CD14-positive monocyte (primary cell): ENCODE results near the gene NSMCE1. TPM values are rescaled to one million over a fixed set of nuclear protein-coding genes. Genes with fewer than 3 reads are reported as not detected.

ENCODE experiments used
- DNase-seq, 3 donors: peaks; one replicate each; pipeline ENCODE4 v3.0.0-alpha.2; 2011 to 2022
- H2AFZ ChIP-seq: 2 replicates; pipeline ENCODE4 v1.6.0; 2012; ENCODE audit warnings: mild to moderate bottlenecking, low read depth, low read length, inconsistent platforms; ENCODE audit not compliant: insufficient read depth, poor library complexity, severe bottlenecking
- H3K27ac ChIP-seq, 2 donors: 1 replicate in 1 of 2; 2 replicates in 1 of 2; pipeline ENCODE4 v1.5.1; 2012 to 2013; ENCODE audit warnings: low read length in 2 of 2, control low read depth in 1 of 2, inconsistent platforms in 1 of 2, low read depth in 1 of 2, mild to moderate bottlenecking in 1 of 2
- H3K27me3 ChIP-seq, 2 donors: one replicate each; pipeline versions ENCODE4 v1.6.0 to v1.6.1; 2011 to 2013; ENCODE audit warnings: low read length in 2 of 2; ENCODE audit not compliant: control insufficient read depth in 2 of 2, insufficient read depth in 2 of 2
- H3K36me3 ChIP-seq, 2 donors: replicated peaks in 1 of 2; 1 replicate in 1 of 2; 2 replicates in 1 of 2; pipeline versions ENCODE4 v1.5.1 to v1.6.1; 2012 to 2013; ENCODE audit warnings: low read length in 2 of 2, control low read depth in 1 of 2, inconsistent platforms in 1 of 2, mild to moderate bottlenecking in 1 of 2; ENCODE audit not compliant: insufficient read depth in 2 of 2, control insufficient read depth in 1 of 2
- H3K4me1 ChIP-seq, 2 donors: 1 replicate in 1 of 2; 2 replicates in 1 of 2; pipeline versions ENCODE4 v1.5.1 to v1.6.1; 2012 to 2013; ENCODE audit warnings: low read length in 2 of 2, control low read depth in 1 of 2, inconsistent platforms in 1 of 2, mild to moderate bottlenecking in 1 of 2, moderate library complexity in 1 of 2; ENCODE audit not compliant: insufficient read depth in 2 of 2, control insufficient read depth in 1 of 2
- H3K4me2 ChIP-seq: replicated peaks from 2 replicates; pipeline ENCODE3; 2012; ENCODE audit warnings: low read length, moderate library complexity, mild to moderate bottlenecking; ENCODE audit not compliant: poor library complexity, severe bottlenecking; ENCODE audit errors: extremely low read depth
- H3K4me3 ChIP-seq, 3 experiments: fragments of 200-600 bp in 1 of 3; sonication (generic) in 1 of 3; replicated peaks in 1 of 3; 1 replicate in 2 of 3; 2 replicates in 1 of 3; pipeline ENCODE4 v1.5.1; 2011 to 2013; ENCODE audit warnings: low read length in 3 of 3, mild to moderate bottlenecking in 3 of 3, control low read depth in 2 of 3, low read depth in 2 of 3, inconsistent platforms in 1 of 3, moderate library complexity in 1 of 3
- H3K79me2 ChIP-seq: 2 replicates; pipeline ENCODE4 v1.6.0; 2012; ENCODE audit warnings: mild to moderate bottlenecking, control low read depth, inconsistent platforms, low read length, moderate library complexity; ENCODE audit not compliant: insufficient read depth
- H3K9ac ChIP-seq: 2 replicates; pipeline ENCODE4 v1.6.0; 2017; ENCODE audit warnings: low read length, mild to moderate bottlenecking; ENCODE audit not compliant: insufficient read depth, poor library complexity, severe bottlenecking
- H3K9me3 ChIP-seq, 2 donors: replicated peaks in 1 of 2; 1 replicate in 1 of 2; 2 replicates in 1 of 2; pipeline versions ENCODE4 v1.5.1 to v1.6.1; 2012 to 2013; ENCODE audit warnings: low read length in 2 of 2, control low read depth in 1 of 2; ENCODE audit not compliant: control insufficient read depth in 1 of 2, insufficient read depth in 1 of 2
- H4K20me1 ChIP-seq: 2 replicates; pipeline ENCODE4 v1.6.0; 2012; ENCODE audit warnings: mild to moderate bottlenecking, low read length, control low read depth, moderate library complexity; ENCODE audit not compliant: insufficient read depth
- H3K27ac Mint-ChIP-seq, 7 donors: one replicate each; pipeline ENCODE4 v1.8.0; 2020; ENCODE audit warnings: mild to moderate bottlenecking in 7 of 7, mixed read lengths in 7 of 7, moderate library complexity in 6 of 7, inconsistent platforms in 2 of 7
- H3K27me3 Mint-ChIP-seq, 3 donors: one replicate each; pipeline ENCODE4 v1.8.0; 2021 to 2022; ENCODE audit warnings: low read depth in 3 of 3, mild to moderate bottlenecking in 3 of 3, mixed read lengths in 3 of 3, moderate library complexity in 3 of 3, inconsistent platforms in 1 of 3
- H3K36me3 Mint-ChIP-seq, 2 donors: one replicate each; pipeline ENCODE4 v1.8.0; 2020; ENCODE audit warnings: mixed read lengths in 2 of 2, inconsistent platforms in 1 of 2, mild to moderate bottlenecking in 1 of 2
- H3K4me1 Mint-ChIP-seq: one replicate; pipeline ENCODE4 v1.8.0; 2020; ENCODE audit warnings: mild to moderate bottlenecking, mixed read lengths
- H3K4me3 Mint-ChIP-seq, 2 donors: one replicate each; pipeline ENCODE4 v1.8.0; 2020; ENCODE audit warnings: mild to moderate bottlenecking in 2 of 2, mixed read lengths in 2 of 2, moderate library complexity in 1 of 2
- H3K9me3 Mint-ChIP-seq, 7 donors: one replicate each; pipeline ENCODE4 v1.8.0; 2020 to 2022; ENCODE audit warnings: mixed read lengths in 7 of 7, mild to moderate bottlenecking in 6 of 7, moderate library complexity in 6 of 7, inconsistent platforms in 2 of 7
- WGBS: methylation state at CpG from one replicate; pipeline ENCODE4 v1.1.5; 2013; ENCODE audit warnings: missing lambda C conversion rate; ENCODE audit not compliant: insufficient coverage; 5-methylcytosine and 5-hydroxymethylcytosine counted together
- intact Hi-C, 2 donors: fragments of 100-400 bp; cut with micrococcal nuclease; formaldehyde crosslinking; loops; one replicate each; pipeline versions ENCODE4 v1.15.0 to v1.15.1; 2023
- polyA plus RNA-seq, 3 donors: library from polyadenylated mRNA; depleted of rRNA in 1 of 3; unstranded in 2 of 3; stranded (reverse) in 1 of 3; fragments of 300-500 nt in 2 of 3; fragments of >200 nt in 1 of 3; fragmentation: Illumina TruSeq in 2 of 3; gene quantifications; 1 replicate in 2 of 3; 2 replicates in 1 of 3; pipeline ENCODE4 v1.2.3, GENCODE V29; 2012 to 2021
- TF ChIP-seq, protein P1 (sequence below): fragments of 200-600 bp; IDR thresholded peaks from one replicate; pipeline ENCODE4 v1.8.0; 2022; ENCODE audit warnings: antibody characterized with exemption, mild to moderate bottlenecking

The NSMCE1 gene
- polyA plus RNA-seq, 3 donors = 19.6 to 85.2 (median 82.6) TPM

DNA sequence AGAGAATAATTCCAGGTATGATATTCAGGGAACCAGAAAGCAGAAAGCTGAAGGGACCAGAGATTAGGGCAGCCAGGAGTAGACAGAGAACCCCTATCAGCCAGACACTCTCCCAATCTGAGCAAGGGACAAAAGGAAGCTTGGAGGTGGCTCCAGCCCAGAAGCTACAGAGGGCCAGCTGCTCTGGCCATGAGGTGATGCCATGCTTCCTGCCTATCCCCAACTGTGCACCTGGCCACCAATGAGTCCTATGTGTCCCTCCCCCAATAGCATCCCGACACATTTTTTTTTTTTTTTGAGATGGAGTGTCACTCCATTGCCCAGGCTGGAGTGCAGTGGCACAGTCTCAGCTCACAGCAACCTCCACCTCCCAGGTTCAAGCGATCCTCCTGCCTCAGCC, 30.0 kb downstream of the NSMCE1 start:
- H3K36me3 ChIP-seq = peaks cover 4 to 9% of the 10 kb centered on the region in 2 donors
- peaks cover 0 to 5% (median 2%) of the 10 kb centered on the region in 3 donors for H3K27me3 Mint-ChIP-seq
- H3K27ac ChIP-seq = peak overlapping the region in 1 of 2 donors; percentile 86
- no peaks in the 10 kb centered on the region for H3K9me3 Mint-ChIP-seq
- H3K27ac Mint-ChIP-seq = peak overlapping the region in 6 of 7 donors; percentile 85 to 97 (median 92)
- peaks cover 50 to 64% of the 10 kb centered on the region in 2 donors for H3K4me1 ChIP-seq
- no peak overlapping the region for H3K9ac ChIP-seq
- H3K4me1 Mint-ChIP-seq = peaks cover 55% of the 10 kb centered on the region
- TF ChIP-seq, protein P1, sequence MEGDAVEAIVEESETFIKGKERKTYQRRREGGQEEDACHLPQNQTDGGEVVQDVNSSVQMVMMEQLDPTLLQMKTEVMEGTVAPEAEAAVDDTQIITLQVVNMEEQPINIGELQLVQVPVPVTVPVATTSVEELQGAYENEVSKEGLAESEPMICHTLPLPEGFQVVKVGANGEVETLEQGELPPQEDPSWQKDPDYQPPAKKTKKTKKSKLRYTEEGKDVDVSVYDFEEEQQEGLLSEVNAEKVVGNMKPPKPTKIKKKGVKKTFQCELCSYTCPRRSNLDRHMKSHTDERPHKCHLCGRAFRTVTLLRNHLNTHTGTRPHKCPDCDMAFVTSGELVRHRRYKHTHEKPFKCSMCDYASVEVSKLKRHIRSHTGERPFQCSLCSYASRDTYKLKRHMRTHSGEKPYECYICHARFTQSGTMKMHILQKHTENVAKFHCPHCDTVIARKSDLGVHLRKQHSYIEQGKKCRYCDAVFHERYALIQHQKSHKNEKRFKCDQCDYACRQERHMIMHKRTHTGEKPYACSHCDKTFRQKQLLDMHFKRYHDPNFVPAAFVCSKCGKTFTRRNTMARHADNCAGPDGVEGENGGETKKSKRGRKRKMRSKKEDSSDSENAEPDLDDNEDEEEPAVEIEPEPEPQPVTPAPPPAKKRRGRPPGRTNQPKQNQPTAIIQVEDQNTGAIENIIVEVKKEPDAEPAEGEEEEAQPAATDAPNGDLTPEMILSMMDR = no peak
- DNase-seq = no peak
- no peaks in the 10 kb centered on the region for H3K27me3 ChIP-seq
- peak overlapping the region; percentile 69 to 92 for H3K4me3 Mint-ChIP-seq
- H3K4me2 ChIP-seq = peak overlapping the region; percentile 79
- H2AFZ ChIP-seq = peak overlapping the region; percentile 86
- peaks cover 21 to 28% of the 10 kb centered on the region in 2 donors for H3K36me3 Mint-ChIP-seq
- intact Hi-C loops = loop anchor here (5.0 kb wide), 3 partner anchors 79 to 219 kb away; no protein-coding TSS in a partner anchor
- H3K79me2 ChIP-seq = no peaks in the 10 kb centered on the region
- peak overlapping the region in 1 of 3 experiments; percentile 66 for H3K4me3 ChIP-seq
- no peaks in the 10 kb centered on the region for H4K20me1 ChIP-seq
- WGBS = no CpG with 5 or more reads among the region's 2 CpGs
- H3K9me3 ChIP-seq = no peaks in the 10 kb centered on the region

DNA sequence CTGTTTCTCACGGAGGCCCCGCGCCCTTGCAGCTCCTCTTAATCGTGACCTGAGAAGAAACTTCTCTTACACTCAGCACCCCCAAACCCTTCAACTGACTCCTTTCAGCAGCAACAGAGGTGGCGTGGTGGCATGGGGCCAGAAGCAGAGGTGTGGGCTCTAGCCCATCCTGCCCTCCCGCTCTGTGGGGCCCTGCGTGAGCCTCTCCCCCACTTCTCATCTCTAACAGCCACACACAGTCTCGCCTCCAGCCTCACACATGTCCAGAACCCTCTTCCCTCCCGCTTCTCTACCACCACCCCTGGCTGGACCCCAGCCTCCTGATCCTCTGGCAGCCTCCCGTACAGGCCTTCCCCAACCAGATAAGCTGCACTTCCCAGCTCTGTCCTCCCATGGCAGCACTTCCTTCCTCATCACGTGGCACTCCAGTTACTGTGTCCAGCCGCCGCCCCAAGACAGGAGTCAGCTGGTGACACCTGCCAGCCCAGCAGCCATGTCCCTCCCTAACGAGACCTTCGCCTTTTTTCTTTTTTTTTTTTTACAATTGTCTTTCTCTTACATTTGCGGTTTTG, 30.5 kb downstream of the NSMCE1 start:
- H3K27me3 ChIP-seq = no peaks in the 10 kb centered on the region
- H2AFZ ChIP-seq = peak overlapping the region; percentile 86
- H3K9me3 ChIP-seq = no peaks in the 10 kb centered on the region
- intact Hi-C loops = loop anchor here (5.0 kb wide), 3 partner anchors 79 to 219 kb away; no protein-coding TSS in a partner anchor
- H3K4me1 ChIP-seq = peaks cover 45 to 59% of the 10 kb centered on the region in 2 donors
- TF ChIP-seq, protein P1 = no peak
- Mint-ChIP-seq H3K9me3 (no peaks in the 10 kb centered on the region), H3K4me3 (peak overlapping the region; percentile 69 to 92), H3K27ac (peak overlapping the region; percentile 85 to 97 (median 93)), H3K4me1 (peaks cover 50% of the 10 kb centered on the region), H3K36me3 (peaks cover 26 to 33% of the 10 kb centered on the region in 2 donors), H3K27me3 (peaks cover 0 to 5% (median 2%) of the 10 kb centered on the region in 3 donors)
- peak overlapping the region; percentile 51 for H3K9ac ChIP-seq
- peak overlapping the region; percentile 70 to 86 for H3K27ac ChIP-seq
- peak overlapping the region in 2 of 3 experiments; percentile 21 to 66 for H3K4me3 ChIP-seq
- peak overlapping the region; percentile 79 for H3K4me2 ChIP-seq
- no peaks in the 10 kb centered on the region for H4K20me1 ChIP-seq
- no peaks in the 10 kb centered on the region for H3K79me2 ChIP-seq
- H3K36me3 ChIP-seq = peaks cover 7 to 14% of the 10 kb centered on the region in 2 donors
- DNase-seq = peak; percentile 32 to 69 (median 51)
- WGBS = 8% methylated on average over 8 of the region's 16 CpGs
